H1 (cell line): Measurements from ENCODE around the gene SSH2.

Source experiments
- ASH2L ChIP-seq: fragments of 200-600, 300-600 bp; sonication (generic); IDR thresholded peaks from one replicate; pipeline ENCODE4 v1.7.1; 2017; ENCODE audit warnings: low read length
- CBX5 ChIP-seq: fragments of 300-800, 300-1000 bp; sonication (generic); IDR thresholded peaks from 2 replicates; pipeline ENCODE4 v1.7.1; 2016; ENCODE audit warnings: antibody characterized with exemption, low read length, low read depth
- CHD2 ChIP-seq: IDR thresholded peaks from 2 replicates; pipeline ENCODE4 v1.6.1; 2012; ENCODE audit warnings: low read length, improper control_type of control experiment
- EZH2 ChIP-seq: fragments of 200-600 bp; sonication (generic); IDR thresholded peaks from 2 replicates; pipeline ENCODE4 v1.7.1; 2012; ENCODE audit warnings: low read depth, mild to moderate bottlenecking, moderate library complexity, low read length, inconsistent platforms; ENCODE audit not compliant: severe bottlenecking
- KDM5A ChIP-seq: fragments of 200-600 bp; IDR thresholded peaks from 2 replicates; pipeline ENCODE4 v1.7.1; 2012; ENCODE audit warnings: mild to moderate bottlenecking, low read length, inconsistent platforms, mixed read lengths
- NANOG ChIP-seq: IDR thresholded peaks from 2 replicates; pipeline ENCODE4 v1.6.1; 2011; ENCODE audit warnings: low read length, low read depth, mild to moderate bottlenecking, inconsistent platforms; ENCODE audit not compliant: insufficient read depth, poor library complexity, severe bottlenecking
- POLR2AphosphoS5 ChIP-seq: IDR thresholded peaks from 2 replicates; pipeline ENCODE4 v1.6.1; 2011; ENCODE audit warnings: low read depth, low read length
- RAD21 ChIP-seq, 2 experiments: IDR thresholded peaks in 1 of 2; conservative IDR thresholded peaks in 1 of 2; 2 replicates each; pipeline ENCODE4 v1.6.1; 2011; ENCODE audit warnings: low read depth in 2 of 2, low read length in 2 of 2, improper control_type of control experiment in 1 of 2, inconsistent platforms in 1 of 2, mild to moderate bottlenecking in 1 of 2, moderate library complexity in 1 of 2
- TF ChIP-seq, protein P1 (sequence below), 3 experiments: IDR thresholded peaks; 1 replicate in 2 of 3; 2 replicates in 1 of 3; pipeline versions ENCODE4 v1.5.1 to v1.6.1; 2011; ENCODE audit warnings: low read length in 3 of 3, mild to moderate bottlenecking in 3 of 3, inconsistent platforms in 2 of 3, low read depth in 1 of 3, moderate library complexity in 1 of 3; ENCODE audit not compliant: insufficient read depth in 1 of 3; ENCODE audit errors: control extremely low read depth in 1 of 3

GRCh38 chr17:29713626-29714025 is 216.4 kb downstream of the SSH2 start:
- no peak for TF ChIP-seq CHD2
- TF ChIP-seq, protein P1, sequence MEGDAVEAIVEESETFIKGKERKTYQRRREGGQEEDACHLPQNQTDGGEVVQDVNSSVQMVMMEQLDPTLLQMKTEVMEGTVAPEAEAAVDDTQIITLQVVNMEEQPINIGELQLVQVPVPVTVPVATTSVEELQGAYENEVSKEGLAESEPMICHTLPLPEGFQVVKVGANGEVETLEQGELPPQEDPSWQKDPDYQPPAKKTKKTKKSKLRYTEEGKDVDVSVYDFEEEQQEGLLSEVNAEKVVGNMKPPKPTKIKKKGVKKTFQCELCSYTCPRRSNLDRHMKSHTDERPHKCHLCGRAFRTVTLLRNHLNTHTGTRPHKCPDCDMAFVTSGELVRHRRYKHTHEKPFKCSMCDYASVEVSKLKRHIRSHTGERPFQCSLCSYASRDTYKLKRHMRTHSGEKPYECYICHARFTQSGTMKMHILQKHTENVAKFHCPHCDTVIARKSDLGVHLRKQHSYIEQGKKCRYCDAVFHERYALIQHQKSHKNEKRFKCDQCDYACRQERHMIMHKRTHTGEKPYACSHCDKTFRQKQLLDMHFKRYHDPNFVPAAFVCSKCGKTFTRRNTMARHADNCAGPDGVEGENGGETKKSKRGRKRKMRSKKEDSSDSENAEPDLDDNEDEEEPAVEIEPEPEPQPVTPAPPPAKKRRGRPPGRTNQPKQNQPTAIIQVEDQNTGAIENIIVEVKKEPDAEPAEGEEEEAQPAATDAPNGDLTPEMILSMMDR (IDR thresholded peaks at IDR 0.05; ENCODE audit: control extremely low read depth in 1 of 3, insufficient read depth in 1 of 3, low read depth in 1 of 3, low read length in 3 of 3), result no peak
- no peak for TF ChIP-seq KDM5A
- no peak for TF ChIP-seq EZH2
- no peak for TF ChIP-seq RAD21 (IDR thresholded peaks at IDR 0.05 in 1 of 2, conservative IDR thresholded peaks at IDR 0.05 in 1 of 2; ENCODE audit: low read depth in 2 of 2, low read length in 2 of 2)
- no peak for TF ChIP-seq POLR2AphosphoS5
- no peak for TF ChIP-seq ASH2L
- TF ChIP-seq NANOG, result no peak
- no peak for TF ChIP-seq CBX5
